Transverse colon (tissue), 3 donors: ENCODE data around the gene CTDNEP1.

ENCODE experiments used
- EP300 ChIP-seq: sonication (generic); formaldehyde crosslinking; IDR thresholded peaks from one replicate; pipeline ENCODE4 v1.6.1; 2017; ENCODE audit warnings: antibody characterized with exemption, low read depth
- TF ChIP-seq, protein P1 (sequence below), 5 experiments: fragments of 200-600 bp in 3 of 5; fragments of 450-650 bp in 2 of 5; sonication (generic) in 3 of 5; IDR thresholded peaks; 1 replicate in 2 of 5; 2 replicates in 3 of 5; pipeline ENCODE4 v1.5.1; 2016 to 2017; ENCODE audit warnings: antibody characterized with exemption in 5 of 5, inconsistent platforms in 3 of 5, mild to moderate bottlenecking in 2 of 5, moderate library complexity in 1 of 5

DNA sequence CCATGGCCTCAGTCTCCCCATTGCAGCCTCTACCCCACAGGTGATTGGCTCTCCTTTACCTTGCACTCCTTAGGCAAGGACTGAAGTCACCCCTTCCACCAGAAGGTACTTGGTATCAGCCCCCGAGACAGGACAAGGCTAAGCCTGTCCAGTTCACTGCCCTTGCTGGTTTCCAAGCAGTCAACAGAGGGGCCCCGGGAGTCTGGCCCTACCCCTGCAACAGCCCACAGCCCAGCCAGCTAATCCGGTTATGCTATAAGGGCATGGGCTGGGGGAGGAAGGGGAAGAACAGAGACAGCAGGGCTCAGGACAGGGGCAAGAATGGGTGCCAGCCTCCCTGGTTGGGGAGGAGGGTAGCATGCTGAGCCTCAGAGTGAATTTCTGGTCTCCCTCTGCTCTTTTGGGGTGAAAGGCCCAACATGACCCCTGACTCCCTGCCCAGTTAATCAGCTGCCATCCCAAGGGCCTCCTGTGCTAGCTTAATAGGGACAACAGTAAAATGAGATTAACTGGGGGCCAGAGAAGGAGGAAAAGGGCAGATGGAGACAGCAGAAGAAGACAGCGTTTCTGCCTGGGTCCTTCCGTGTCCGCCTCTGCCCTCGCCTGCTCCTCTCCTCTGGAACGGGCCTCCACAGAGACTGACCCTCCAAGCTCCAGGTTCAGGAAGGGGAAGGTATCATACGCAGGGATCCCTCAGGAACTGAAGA is 42.6 kb downstream of the CTDNEP1 start:
- TF ChIP-seq, protein P1, sequence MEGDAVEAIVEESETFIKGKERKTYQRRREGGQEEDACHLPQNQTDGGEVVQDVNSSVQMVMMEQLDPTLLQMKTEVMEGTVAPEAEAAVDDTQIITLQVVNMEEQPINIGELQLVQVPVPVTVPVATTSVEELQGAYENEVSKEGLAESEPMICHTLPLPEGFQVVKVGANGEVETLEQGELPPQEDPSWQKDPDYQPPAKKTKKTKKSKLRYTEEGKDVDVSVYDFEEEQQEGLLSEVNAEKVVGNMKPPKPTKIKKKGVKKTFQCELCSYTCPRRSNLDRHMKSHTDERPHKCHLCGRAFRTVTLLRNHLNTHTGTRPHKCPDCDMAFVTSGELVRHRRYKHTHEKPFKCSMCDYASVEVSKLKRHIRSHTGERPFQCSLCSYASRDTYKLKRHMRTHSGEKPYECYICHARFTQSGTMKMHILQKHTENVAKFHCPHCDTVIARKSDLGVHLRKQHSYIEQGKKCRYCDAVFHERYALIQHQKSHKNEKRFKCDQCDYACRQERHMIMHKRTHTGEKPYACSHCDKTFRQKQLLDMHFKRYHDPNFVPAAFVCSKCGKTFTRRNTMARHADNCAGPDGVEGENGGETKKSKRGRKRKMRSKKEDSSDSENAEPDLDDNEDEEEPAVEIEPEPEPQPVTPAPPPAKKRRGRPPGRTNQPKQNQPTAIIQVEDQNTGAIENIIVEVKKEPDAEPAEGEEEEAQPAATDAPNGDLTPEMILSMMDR (IDR thresholded peaks at IDR 0.05): no peak
- no peak for TF ChIP-seq EP300
